HepG2 (cell line): ENCODE measurements around the gene SFXN2. TPM values are rescaled to one million over a fixed set of nuclear protein-coding genes. Genes with fewer than 3 reads are reported as not detected.
A peak's percentile ranks its signal among the peaks of the same experiment; 100 is the strongest.

Experiments
- ATAC-seq: fragments of 200-7000 bp; cut with Tn5 transposase; 3 replicates; pipeline ENCODE4 v1.9.1; 2020; ENCODE audit warnings: mild to moderate bottlenecking, moderate library complexity
- BruUV-seq: library from RNA; stranded (reverse); fragments of 400-500 nt; replicated peaks from 2 replicates; lab custom pipeline; 2021; lab: Mats Ljungman, UMichigan
- CTCF ChIA-PET: fragments of 300-600 bp; formaldehyde crosslinking; extraction: SDS; loops from one replicate; lab custom pipeline; 2021; ENCODE audit warnings: low total read pairs, inconsistent platforms, low intra/inter-chr PET ratio; lab: Yijun Ruan, JAX
- POLR2A ChIA-PET: fragments of 350-600 bp; sonication (Branson Sonifier 250); formaldehyde crosslinking; loops from one replicate; lab custom pipeline; 2020; ENCODE audit warnings: antibody characterized with exemption, inconsistent platforms; lab: Yijun Ruan, JAX
- DNase-seq: peaks from one replicate; pipeline ENCODE4 v3.0.0-alpha.2; 2015; ENCODE audit warnings: low spot score
- FAIRE-seq: peaks from 3 replicates; lab custom pipeline; 2011; peaks lifted over from hg19 to GRCh38; lab: Jason Lieb, UNC
- H2AFZ ChIP-seq: one replicate; pipeline ENCODE4 v1.6.1; 2011; ENCODE audit warnings: low read length, inconsistent platforms
- H3K27ac ChIP-seq: fragments of 300-600 bp; 3 replicates; pipeline ENCODE4 v1.8.0; 2011; ENCODE audit warnings: mixed run types, mild to moderate bottlenecking, mixed read lengths, low read length, inconsistent platforms; ENCODE audit not compliant: insufficient read depth; ENCODE audit errors: extremely low read length
- H3K27me3 ChIP-seq, 2 experiments: fragments of 200-600 bp in 1 of 2; 2 replicates in 1 of 2; 3 replicates in 1 of 2; pipeline versions ENCODE4 v1.6.0 to v1.8.0; 2011; ENCODE audit warnings: low read length in 2 of 2, mild to moderate bottlenecking in 2 of 2, moderate library complexity in 2 of 2, inconsistent platforms in 1 of 2; ENCODE audit not compliant: insufficient read depth in 2 of 2, control insufficient read depth in 1 of 2
- H3K36me3 ChIP-seq, 2 experiments: fragments of 200-600 bp in 1 of 2; replicated peaks in 1 of 2; 2 replicates in 1 of 2; 3 replicates in 1 of 2; pipeline versions ENCODE4 v1.5.1 to v1.8.0; 2011; ENCODE audit warnings: low read length in 2 of 2, inconsistent platforms in 1 of 2; ENCODE audit not compliant: insufficient read depth in 2 of 2, control insufficient read depth in 1 of 2
- H3K4me1 ChIP-seq: 2 replicates; pipeline ENCODE4 v1.5.1; 2012; ENCODE audit warnings: low read length, inconsistent platforms; ENCODE audit not compliant: insufficient read depth
- H3K4me2 ChIP-seq: 2 replicates; pipeline ENCODE4 v1.6.0; 2011; ENCODE audit warnings: low read depth, low read length, inconsistent platforms
- H3K4me3 ChIP-seq, 3 experiments: fragments of 200-600 bp in 1 of 3; sonication (generic), shearing (Covaris generic) in 1 of 3; replicated peaks in 1 of 3; 2 replicates each; pipeline ENCODE4 v1.5.1; 2011 to 2016; ENCODE audit warnings: low read length in 3 of 3, inconsistent platforms in 2 of 3, low read depth in 2 of 3, mild to moderate bottlenecking in 2 of 3, control low read depth in 1 of 3, mixed read lengths in 1 of 3; ENCODE audit not compliant: insufficient read depth in 1 of 3
- H3K79me2 ChIP-seq: one replicate; pipeline ENCODE4 v1.6.1; 2011; ENCODE audit warnings: low read length, inconsistent platforms; ENCODE audit not compliant: insufficient read depth
- H3K9ac ChIP-seq: 2 replicates; pipeline ENCODE4 v1.6.0; 2011; ENCODE audit warnings: mild to moderate bottlenecking, low read depth, low read length, inconsistent platforms; ENCODE audit not compliant: insufficient read depth
- H3K9me3 ChIP-seq: 2 replicates; pipeline ENCODE4 v1.5.1; 2012; ENCODE audit warnings: mild to moderate bottlenecking, low read length
- H4K20me1 ChIP-seq: 2 replicates; pipeline ENCODE4 v1.6.0; 2011; ENCODE audit warnings: inconsistent platforms, mild to moderate bottlenecking, low read length, moderate library complexity; ENCODE audit not compliant: insufficient read depth
- BCL6 ChIP-seq: IDR thresholded peaks from 2 replicates; pipeline ENCODE4 v1.6.1; 2016; ENCODE audit warnings: missing genetic modification reagents, missing compliant biosample characterization
- CBX2 ChIP-seq, 2 experiments: fragments of 200-600 bp in 1 of 2; sonication (generic); formaldehyde crosslinking in 1 of 2; IDR thresholded peaks; 2 replicates each; pipeline versions ENCODE4 v1.7.0 to v1.8.1; 2018 to 2022; ENCODE audit warnings: low read depth in 2 of 2, low read length in 1 of 2, mild to moderate bottlenecking in 1 of 2, missing genetic modification reagents in 1 of 2
- CHD2 ChIP-seq: IDR thresholded peaks from 2 replicates; pipeline ENCODE4 v1.6.1; 2011; ENCODE audit warnings: low read depth, low read length, improper control_type of control experiment
- EHMT2 ChIP-seq: fragments of 200-600 bp; sonication (generic); IDR thresholded peaks from 2 replicates; pipeline ENCODE4 v1.7.0; 2017; ENCODE audit warnings: antibody characterized with exemption, low read depth, low read length, borderline replicate concordance
- ETV5 ChIP-seq: IDR thresholded peaks from 2 replicates; pipeline ENCODE4 v1.6.1; 2018; ENCODE audit warnings: missing biosample characterization, missing genetic modification reagents, inconsistent platforms, borderline replicate concordance
- HOXD1 ChIP-seq: sonication (generic); formaldehyde crosslinking; IDR thresholded peaks from 2 replicates; pipeline ENCODE4 v1.5.0; 2020; ENCODE audit warnings: missing genetic modification reagents
- MXD4 ChIP-seq: IDR thresholded peaks from 2 replicates; pipeline ENCODE4 v1.6.1; 2016; ENCODE audit warnings: mild to moderate bottlenecking, missing biosample characterization, missing genetic modification reagents
- RBM22 ChIP-seq: fragments of 200-400 bp; formaldehyde crosslinking; optimal IDR thresholded peaks from 2 replicates; pipeline ENCODE3; 2017; ENCODE audit warnings: mild to moderate bottlenecking, low read length, moderate library complexity
- RELA ChIP-seq: sonication (generic); formaldehyde crosslinking; IDR thresholded peaks from 2 replicates; pipeline ENCODE4 v1.4.0; 2020; ENCODE audit warnings: missing genetic modification reagents
- ZBTB7A ChIP-seq: sonication (generic); formaldehyde crosslinking; IDR thresholded peaks from 2 replicates; pipeline ENCODE4 v1.8.0; 2022; ENCODE audit warnings: mild to moderate bottlenecking, missing genetic modification reagents
- ZFY ChIP-seq: sonication (generic); formaldehyde crosslinking; IDR thresholded peaks from 2 replicates; pipeline ENCODE4 v1.4.0; 2020; ENCODE audit warnings: missing genetic modification reagents
- ZNF12 ChIP-seq: sonication (generic); formaldehyde crosslinking; IDR thresholded peaks from 2 replicates; pipeline ENCODE4 v1.5.0; 2020; ENCODE audit warnings: missing genetic modification reagents
- WGBS: methylation state at CpG from one replicate; pipeline ENCODE4 v1.1.6; 2017; ENCODE audit warnings: low lambda C conversion rate; 5-methylcytosine and 5-hydroxymethylcytosine counted together
- in situ Hi-C: cut with HindIII; loops from 2 replicates; pipeline ENCODE4 v1.10.0; 2017; ENCODE audit warnings: low pct_unique_long_range_greater_than_20kb; ENCODE audit not compliant: extremely low pct_ligation_motif_present
- intact Hi-C: fragments of 100-400 bp; cut with micrococcal nuclease; formaldehyde crosslinking; loops from one replicate; pipeline ENCODE4 v1.10.0; 2022; ENCODE audit not compliant: unreplicated experiment
- polyA plus RNA-seq, 8 experiments: library from polyadenylated mRNA; depleted of rRNA in 3 of 8; stranded (reverse) in 7 of 8; unstranded in 1 of 8; fragments of >200 nt; fragmentation: Illumina TruSeq in 4 of 8; extraction: Trizol in 4 of 8; gene quantifications; 2 replicates each; pipeline versions ENCODE4 v1.2.1 to v1.2.3, GENCODE V29; 2011 to 2016; ENCODE audit warnings: low read depth in 4 of 8, missing spikeins in 1 of 8, mixed read lengths in 1 of 8; ENCODE audit not compliant: insufficient read depth in 1 of 8
- total RNA-seq, 5 experiments: library from RNA; depleted of rRNA; stranded (reverse); fragments of >200 nt; fragmentation: Illumina TruSeq; extraction: Trizol; gene quantifications; 2 replicates each; pipeline ENCODE4 v1.2.3, GENCODE V29; 2016; ENCODE audit warnings: low read depth in 1 of 5
- TF ChIP-seq, protein P1 (sequence below): IDR thresholded peaks from 2 replicates; pipeline ENCODE4 v1.6.1; 2016; ENCODE audit warnings: mild to moderate bottlenecking
- TF ChIP-seq, protein P2 (sequence below): sonication (generic); formaldehyde crosslinking; IDR thresholded peaks from 2 replicates; pipeline ENCODE4 v1.4.0; 2020; ENCODE audit warnings: missing genetic modification reagents
- TF ChIP-seq, protein P3 (sequence below): sonication (generic); formaldehyde crosslinking; IDR thresholded peaks from 2 replicates; pipeline ENCODE4 v1.4.0; 2020; ENCODE audit warnings: missing genetic modification reagents, borderline replicate concordance

The SFXN2 gene
- total and polyA plus RNA-seq, 2 of the 13 experiments (the other 11 are each of a cell fraction or from before 2014, with no cell fraction given) = 12.8 to 21.1 TPM

DNA sequence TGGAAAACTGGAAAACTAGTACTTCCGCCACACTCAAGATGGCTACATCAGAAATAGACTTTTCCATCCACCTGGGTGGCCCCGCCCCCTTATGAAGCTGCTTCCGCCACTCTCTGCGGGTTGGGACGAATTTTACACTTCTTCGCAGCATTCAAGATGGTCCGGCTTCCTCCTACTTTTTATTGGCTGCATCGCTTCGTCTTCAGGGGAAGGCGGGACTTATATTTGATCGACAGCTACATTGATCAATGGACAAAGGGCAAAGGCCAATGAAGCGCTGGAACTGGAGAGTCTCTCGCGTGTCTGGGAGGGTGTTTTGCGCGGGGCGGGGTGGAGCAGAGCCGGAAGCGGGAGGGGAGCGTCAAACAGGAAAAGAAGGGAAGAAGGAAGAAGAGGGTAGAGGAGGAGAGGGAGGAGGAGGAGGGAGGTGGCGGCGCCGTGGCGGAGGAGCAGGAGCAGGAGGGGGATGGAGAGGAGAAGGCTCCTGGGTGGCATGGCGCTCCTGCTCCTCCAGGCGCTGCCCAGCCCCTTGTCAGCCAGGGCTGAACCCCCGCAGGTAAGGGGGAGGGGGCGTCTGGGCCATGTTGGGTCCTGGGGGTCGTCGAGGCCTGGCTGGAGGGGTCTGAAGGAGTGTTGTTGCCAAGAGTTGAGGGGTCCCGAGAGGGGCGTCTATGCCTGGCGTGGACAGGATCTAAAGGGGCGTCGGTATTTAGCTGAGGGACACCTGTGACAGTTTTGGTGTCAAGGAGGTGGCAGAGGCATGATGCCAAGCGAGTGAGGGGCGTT is 29.3 kb downstream of the SFXN2 start, which contains the start of gene WBP1L:
TSS of gene WBP1L (plus strand) at position 361 of the 786 bp plus-strand sequence. CDS start at position 467, 106 bp downstream.
- no TSS peak for BruUV-seq
- CTCF ChIA-PET = no interaction called here
- Histone ChIP-seq H3K4me1 (peaks cover 35% of the 10 kb centered on the region), H3K9ac (peak within 1 kb of the TSS; percentile 79), H3K27ac (peak within 1 kb of the TSS; percentile 41), H3K4me2 (peak within 1 kb of the TSS; percentile 96), H3K9me3 (no peaks in the 10 kb centered on the region), H3K36me3 (no peaks in the 10 kb centered on the region), H3K79me2 (peaks cover 24% of the 10 kb centered on the region), H4K20me1 (no peaks in the 10 kb centered on the region), H3K4me3 (peak within 1 kb of the TSS; percentile 72 to 94 (median 82)), H2AFZ (peak within 1 kb of the TSS; percentile 88), H3K27me3 (no peaks in the 10 kb centered on the region; a peak in 1 of 5 replicates)
- peak; percentile 98 for FAIRE-seq
- POLR2A ChIA-PET = interaction anchor here (0.6 to 3.0 kb wide), 16 partner anchors 8 to 607 kb away, joined by 3 to 25 read pairs (median 4); partner anchors contain the start of genes ARL3, AS3MT, PCGF6 and SFXN2
- intact Hi-C loops (loop anchor here (2.0 to 5.0 kb wide), 3 partner anchors 29 to 71 kb away; partner anchors contain the start of genes ARL3 and SFXN2), in situ Hi-C loops (loop anchor here (10.0 to 25.0 kb wide), 2 partner anchors 71 to 319 kb away; no protein-coding TSS in a partner anchor)
- ATAC-seq = peak; percentile 94
- WGBS = 2% methylated on average over 34 of the region's 37 CpGs
- DNase-seq = peak; percentile 99
- TF ChIP-seq ZBTB7A (0 out of 2 replicates have a peak, but pooled peaks have one; percentile 27), CHD2 (peak; percentile 82), EHMT2 (peak; percentile 15; the same call in 1 of the 2 replicates), MXD4 (peak; percentile 64; the same call in 1 of the 2 replicates), RELA (CRISPR knock-in tag) (no peak), HOXD1 (CRISPR knock-in tag) (0 out of 2 replicates have a peak, but pooled peaks have one; percentile 12), RBM22 (peak; percentile 73), CBX2 (IDR thresholded peaks at IDR 0.05; ENCODE audit: low read depth, low read length) (no peak), CBX2 (CRISPR knock-in tag; IDR thresholded peaks at IDR 0.05; ENCODE audit: low read depth) (no peak), ZFY (CRISPR knock-in tag) (peak; percentile 22; the same call in 1 of the 2 replicates), ETV5 (peak; percentile 70), ZNF12 (CRISPR knock-in tag) (no peak), BCL6 (0 out of 2 replicates have a peak, but pooled peaks have one; percentile 13)
- TF ChIP-seq, protein P1, sequence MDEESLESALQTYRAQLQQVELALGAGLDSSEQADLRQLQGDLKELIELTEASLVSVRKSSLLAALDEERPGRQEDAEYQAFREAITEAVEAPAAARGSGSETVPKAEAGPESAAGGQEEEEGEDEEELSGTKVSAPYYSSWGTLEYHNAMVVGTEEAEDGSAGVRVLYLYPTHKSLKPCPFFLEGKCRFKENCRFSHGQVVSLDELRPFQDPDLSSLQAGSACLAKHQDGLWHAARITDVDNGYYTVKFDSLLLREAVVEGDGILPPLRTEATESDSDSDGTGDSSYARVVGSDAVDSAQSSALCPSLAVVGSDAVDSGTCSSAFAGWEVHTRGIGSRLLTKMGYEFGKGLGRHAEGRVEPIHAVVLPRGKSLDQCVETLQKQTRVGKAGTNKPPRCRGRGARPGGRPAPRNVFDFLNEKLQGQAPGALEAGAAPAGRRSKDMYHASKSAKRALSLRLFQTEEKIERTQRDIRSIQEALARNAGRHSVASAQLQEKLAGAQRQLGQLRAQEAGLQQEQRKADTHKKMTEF (CRISPR knock-in tag) = peak; percentile 72; the same call in 1 of the 2 replicates
- TF ChIP-seq, protein P2, sequence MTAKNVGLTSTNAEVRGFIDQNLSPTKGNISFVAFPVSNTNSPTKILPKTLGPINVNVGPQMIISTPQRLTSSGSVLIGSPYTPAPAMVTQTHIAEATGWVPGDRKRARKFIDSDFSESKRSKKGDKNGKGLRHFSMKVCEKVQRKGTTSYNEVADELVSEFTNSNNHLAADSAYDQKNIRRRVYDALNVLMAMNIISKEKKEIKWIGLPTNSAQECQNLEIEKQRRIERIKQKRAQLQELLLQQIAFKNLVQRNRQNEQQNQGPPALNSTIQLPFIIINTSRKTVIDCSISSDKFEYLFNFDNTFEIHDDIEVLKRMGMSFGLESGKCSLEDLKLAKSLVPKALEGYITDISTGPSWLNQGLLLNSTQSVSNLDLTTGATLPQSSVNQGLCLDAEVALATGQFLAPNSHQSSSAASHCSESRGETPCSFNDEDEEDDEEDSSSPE (CRISPR knock-in tag) = peak; percentile 59; the same call in 1 of the 2 replicates
- TF ChIP-seq, protein P3, sequence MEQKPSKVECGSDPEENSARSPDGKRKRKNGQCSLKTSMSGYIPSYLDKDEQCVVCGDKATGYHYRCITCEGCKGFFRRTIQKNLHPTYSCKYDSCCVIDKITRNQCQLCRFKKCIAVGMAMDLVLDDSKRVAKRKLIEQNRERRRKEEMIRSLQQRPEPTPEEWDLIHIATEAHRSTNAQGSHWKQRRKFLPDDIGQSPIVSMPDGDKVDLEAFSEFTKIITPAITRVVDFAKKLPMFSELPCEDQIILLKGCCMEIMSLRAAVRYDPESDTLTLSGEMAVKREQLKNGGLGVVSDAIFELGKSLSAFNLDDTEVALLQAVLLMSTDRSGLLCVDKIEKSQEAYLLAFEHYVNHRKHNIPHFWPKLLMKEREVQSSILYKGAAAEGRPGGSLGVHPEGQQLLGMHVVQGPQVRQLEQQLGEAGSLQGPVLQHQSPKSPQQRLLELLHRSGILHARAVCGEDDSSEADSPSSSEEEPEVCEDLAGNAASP (CRISPR knock-in tag) = 0 out of 2 replicates have a peak, but pooled peaks have one; percentile 20
